Cardiac muscle cell (in vitro differentiated cells and primary cell): ENCODE results near the gene TMEM163. TPM values are rescaled to one million over a fixed set of nuclear protein-coding genes. Genes with fewer than 3 reads are reported as not detected.

Experiments used
- DNase-seq, 2 donors: peaks; one replicate each; pipeline versions ENCODE4 v3.0.0 to v3.0.0-alpha.2; 2010 to 2017; ENCODE audit warnings: low read depth in 1 of 2, low spot score in 1 of 2
- H3K27ac ChIP-seq: fragments of 200-600 bp; sonication (generic); 2 replicates; pipeline ENCODE4 v1.5.1; 2016
- H3K27me3 ChIP-seq: fragments of 200-600 bp; sonication (generic); 2 replicates; pipeline ENCODE4 v1.6.0; 2016; ENCODE audit warnings: control low read depth
- H3K36me3 ChIP-seq: fragments of 200-600 bp; sonication (generic); 2 replicates; pipeline ENCODE4 v1.5.1; 2016; ENCODE audit warnings: control low read depth
- H3K4me1 ChIP-seq: fragments of 200-600 bp; sonication (generic); 2 replicates; pipeline ENCODE4 v1.8.1; 2017; ENCODE audit warnings: low read depth, mild to moderate bottlenecking, mixed run types
- H3K4me3 ChIP-seq: fragments of 200-600 bp; sonication (generic); 2 replicates; pipeline ENCODE4 v1.5.1; 2016; ENCODE audit warnings: mild to moderate bottlenecking
- H3K9me3 ChIP-seq: fragments of 200-600 bp; sonication (generic); 2 replicates; pipeline ENCODE4 v1.5.1; 2017; ENCODE audit warnings: low read depth, mild to moderate bottlenecking, control low read depth
- CTCF ChIP-seq: IDR thresholded peaks from 2 replicates; pipeline ENCODE4 v1.5.1; 2012; ENCODE audit warnings: low read depth, mild to moderate bottlenecking, low read length
- polyA plus RNA-seq: library from polyadenylated mRNA; unstranded; fragments of >200 nt; fragmentation: Nextera tagmentation; extraction: Ambion mirVana; gene quantifications from 2 replicates; pipeline ENCODE4 v1.2.1, GENCODE V29; 2016
- total RNA-seq: library from RNA; depleted of rRNA; stranded (reverse); fragments of >200 nt; gene quantifications from 2 replicates; pipeline ENCODE4 v1.2.3, GENCODE V29; 2016

Gene TMEM163
- total and polyA plus RNA-seq, 2 experiments from 2014 or later, result 45.8 to 58.1 TPM

- Histone ChIP-seq H3K27me3 (no peaks in the 10 kb centered on the region), H3K27ac (no peak overlapping the region), H3K9me3 (no peaks in the 10 kb centered on the region), H3K4me3 (no peak overlapping the region), H3K36me3 (no peaks in the 10 kb centered on the region), H3K4me1 (peaks cover 21% of the 10 kb centered on the region)
- no peak for TF ChIP-seq CTCF
- DNase-seq, result no peak
Observed at GRCh38 chr2:134692499-134692898, 26.3 kb downstream of the TMEM163 start.

- Histone ChIP-seq H3K27me3 (no peaks in the 10 kb centered on the region), H3K4me3 (no peak overlapping the region), H3K27ac (no peak overlapping the region), H3K4me1 (peaks cover 14% of the 10 kb centered on the region), H3K9me3 (no peaks in the 10 kb centered on the region), H3K36me3 (no peaks in the 10 kb centered on the region)
- no peak for DNase-seq
- no peak for TF ChIP-seq CTCF
Observed at GRCh38 chr2:134690629-134691215, 28.1 kb downstream of the TMEM163 start.

- TF ChIP-seq CTCF, result no peak
- no peak for DNase-seq
- no peaks in the 10 kb centered on the region for H3K36me3 ChIP-seq
- H3K4me1 ChIP-seq, result peaks cover 7% of the 10 kb centered on the region
- no peaks in the 10 kb centered on the region for H3K27me3 ChIP-seq
- no peak overlapping the region for H3K4me3 ChIP-seq
- no peak overlapping the region for H3K27ac ChIP-seq
- no peaks in the 10 kb centered on the region for H3K9me3 ChIP-seq
Observed at GRCh38 chr2:134689315-134689714, 29.5 kb downstream of the TMEM163 start.

- H3K9me3 ChIP-seq, result no peaks in the 10 kb centered on the region
- no peaks in the 10 kb centered on the region for H3K36me3 ChIP-seq
- no peak for DNase-seq
- H3K27me3 ChIP-seq, result no peaks in the 10 kb centered on the region
- H3K4me1 ChIP-seq, result peaks cover 34% of the 10 kb centered on the region
- peak overlapping the region; percentile 50 for H3K27ac ChIP-seq
- TF ChIP-seq CTCF, result no peak
- no peak overlapping the region for H3K4me3 ChIP-seq
Observed at GRCh38 chr2:134685967-134686366, 32.8 kb downstream of the TMEM163 start.

- no peak for TF ChIP-seq CTCF
- no peaks in the 10 kb centered on the region for H3K9me3 ChIP-seq
- H3K4me3 ChIP-seq, result no peak overlapping the region
- no peaks in the 10 kb centered on the region for H3K27me3 ChIP-seq
- H3K27ac ChIP-seq, result no peak overlapping the region
- H3K36me3 ChIP-seq, result no peaks in the 10 kb centered on the region
- peak in 1 of 2 donors; percentile 1 for DNase-seq
- H3K4me1 ChIP-seq, result peaks cover 56% of the 10 kb centered on the region
Observed at GRCh38 chr2:134683561-134684112, 35.2 kb downstream of the TMEM163 start.
